RWPE2 (cell line): ENCODE data around the gene RAB9B.

Experiments used
- ATAC-seq: fragments of 200-7000 bp; cut with Tn5 transposase; 3 replicates; pipeline ENCODE4 v1.9.1; 2021; ENCODE audit warnings: low read depth
- DNase-seq: peaks from one replicate; pipeline ENCODE4 v3.0.0-alpha.2; 2020; ENCODE audit warnings: low spot score
- H3K27ac ChIP-seq: fragments of 450-650 bp; 2 replicates; pipeline ENCODE4 v1.5.1; 2017; ENCODE audit warnings: mild to moderate bottlenecking; ENCODE audit not compliant: poor library complexity, severe bottlenecking
- H3K27me3 ChIP-seq: fragments of 250-450 bp; sonication (Bioruptor Pico); 2 replicates; pipeline ENCODE4 v1.5.1; 2021; ENCODE audit warnings: mild to moderate bottlenecking, moderate library complexity; ENCODE audit not compliant: insufficient read depth, poor library complexity, severe bottlenecking
- H3K36me3 ChIP-seq: fragments of 250-450 bp; sonication (Bioruptor Pico); 2 replicates; pipeline ENCODE4 v1.5.1; 2020; ENCODE audit warnings: low read depth, mild to moderate bottlenecking, moderate library complexity
- H3K4me1 ChIP-seq: fragments of 250-450 bp; sonication (Bioruptor Pico); 2 replicates; pipeline ENCODE4 v1.5.1; 2021; ENCODE audit warnings: mild to moderate bottlenecking, moderate library complexity; ENCODE audit not compliant: insufficient read depth, poor library complexity, severe bottlenecking
- H3K4me3 ChIP-seq: fragments of 250-450 bp; sonication (Bioruptor Pico); 2 replicates; pipeline ENCODE4 v1.5.1; 2021; ENCODE audit warnings: mild to moderate bottlenecking, moderate library complexity; ENCODE audit not compliant: severe bottlenecking
- H3K9me3 ChIP-seq: fragments of 250-450 bp; sonication (Bioruptor Pico); 2 replicates; pipeline ENCODE4 v1.5.1; 2021; ENCODE audit warnings: mild to moderate bottlenecking, moderate library complexity; ENCODE audit not compliant: severe bottlenecking
- TF ChIP-seq, protein P1 (sequence below): fragments of 450-650 bp; IDR thresholded peaks from one replicate; pipeline ENCODE4 v1.5.1; 2017; ENCODE audit warnings: mild to moderate bottlenecking, moderate library complexity; ENCODE audit not compliant: poor library complexity, severe bottlenecking

RAB9B gene

GRCh38 chrX:103791826-103792485, 40.1 kb downstream of the RAB9B start:
- H3K27ac ChIP-seq = peak overlapping the region; percentile 38

DNA sequence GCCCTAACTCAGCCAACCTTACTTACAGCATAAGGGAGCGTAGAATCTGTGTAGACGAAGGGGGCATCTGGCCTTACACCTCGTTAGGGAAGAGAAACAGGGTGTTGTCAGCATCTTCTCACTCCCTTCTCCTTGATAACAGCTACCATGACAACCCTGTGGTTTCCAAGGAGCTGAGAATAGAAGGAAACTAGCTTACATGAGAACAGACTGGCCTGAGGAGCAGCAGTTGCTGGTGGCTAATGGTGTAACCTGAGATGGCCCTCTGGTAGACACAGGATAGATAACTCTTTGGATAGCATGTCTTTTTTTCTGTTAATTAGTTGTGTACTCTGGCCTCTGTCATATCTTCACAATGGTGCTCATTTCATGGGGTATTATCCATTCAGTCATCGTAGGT, 40.8 kb downstream of the RAB9B start:
- no peaks in the 10 kb centered on the region for H3K36me3 ChIP-seq
- no peak overlapping the region for H3K4me3 ChIP-seq
- no peak for ATAC-seq
- DNase-seq = no peak
- TF ChIP-seq, protein P1, sequence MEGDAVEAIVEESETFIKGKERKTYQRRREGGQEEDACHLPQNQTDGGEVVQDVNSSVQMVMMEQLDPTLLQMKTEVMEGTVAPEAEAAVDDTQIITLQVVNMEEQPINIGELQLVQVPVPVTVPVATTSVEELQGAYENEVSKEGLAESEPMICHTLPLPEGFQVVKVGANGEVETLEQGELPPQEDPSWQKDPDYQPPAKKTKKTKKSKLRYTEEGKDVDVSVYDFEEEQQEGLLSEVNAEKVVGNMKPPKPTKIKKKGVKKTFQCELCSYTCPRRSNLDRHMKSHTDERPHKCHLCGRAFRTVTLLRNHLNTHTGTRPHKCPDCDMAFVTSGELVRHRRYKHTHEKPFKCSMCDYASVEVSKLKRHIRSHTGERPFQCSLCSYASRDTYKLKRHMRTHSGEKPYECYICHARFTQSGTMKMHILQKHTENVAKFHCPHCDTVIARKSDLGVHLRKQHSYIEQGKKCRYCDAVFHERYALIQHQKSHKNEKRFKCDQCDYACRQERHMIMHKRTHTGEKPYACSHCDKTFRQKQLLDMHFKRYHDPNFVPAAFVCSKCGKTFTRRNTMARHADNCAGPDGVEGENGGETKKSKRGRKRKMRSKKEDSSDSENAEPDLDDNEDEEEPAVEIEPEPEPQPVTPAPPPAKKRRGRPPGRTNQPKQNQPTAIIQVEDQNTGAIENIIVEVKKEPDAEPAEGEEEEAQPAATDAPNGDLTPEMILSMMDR = no peak
- H3K9me3 ChIP-seq = no peaks in the 10 kb centered on the region
- no peaks in the 10 kb centered on the region for H3K27me3 ChIP-seq
- H3K4me1 ChIP-seq = peaks cover 11% of the 10 kb centered on the region
- H3K27ac ChIP-seq = no peak overlapping the region

More at GRCh38 chrX:103791826-103792485, 40.1 kb downstream of the RAB9B start:
- Histone ChIP-seq H3K36me3 (no peaks in the 10 kb centered on the region), H3K27me3 (no peaks in the 10 kb centered on the region), H3K4me3 (no peak overlapping the region), H3K9me3 (no peaks in the 10 kb centered on the region), H3K4me1 (peaks cover 11% of the 10 kb centered on the region)
- DNase-seq = no peak
- no peak for ATAC-seq
- TF ChIP-seq, protein P1 = no peak

DNA sequence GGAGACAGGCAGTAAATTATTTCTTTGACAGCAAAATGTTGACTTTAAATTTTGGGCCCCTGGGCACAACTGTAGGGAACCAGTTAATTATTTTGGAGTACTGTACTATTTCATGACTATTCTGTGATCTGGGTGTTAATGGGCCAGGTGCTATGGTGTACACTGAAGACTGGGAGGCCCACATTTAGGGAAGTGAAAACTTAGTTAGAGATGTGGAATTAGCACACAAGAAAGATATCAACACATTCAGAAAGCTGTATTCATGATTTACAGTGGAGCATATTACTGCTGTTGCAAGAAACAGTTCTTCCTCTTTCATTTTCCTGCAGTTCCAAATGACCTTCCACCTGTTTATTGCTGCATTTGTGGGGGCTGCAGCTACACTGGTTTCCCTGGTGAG, 43.1 kb downstream of the RAB9B start:
- H3K36me3 ChIP-seq = no peaks in the 10 kb centered on the region
- TF ChIP-seq, protein P1 = no peak
- no peak overlapping the region for H3K27ac ChIP-seq
- DNase-seq (no peak), ATAC-seq (no peak)
- no peaks in the 10 kb centered on the region for H3K27me3 ChIP-seq
- no peak overlapping the region for H3K4me3 ChIP-seq
- H3K4me1 ChIP-seq = peaks cover 11% of the 10 kb centered on the region
- no peaks in the 10 kb centered on the region for H3K9me3 ChIP-seq

GRCh38 chrX:103783971-103784370, 48.1 kb downstream of the RAB9B start:
- Histone ChIP-seq H3K4me3 (no peak overlapping the region), H3K27ac (no peak overlapping the region), H3K27me3 (no peaks in the 10 kb centered on the region), H3K4me1 (no peaks in the 10 kb centered on the region), H3K36me3 (no peaks in the 10 kb centered on the region), H3K9me3 (no peaks in the 10 kb centered on the region)
- TF ChIP-seq, protein P1 = no peak
- ATAC-seq (no peak), DNase-seq (no peak)

GRCh38 chrX:103783196-103783595, 48.9 kb downstream of the RAB9B start:
- H3K4me3 ChIP-seq = no peak overlapping the region
- no peak for DNase-seq
- H3K9me3 ChIP-seq = no peaks in the 10 kb centered on the region
- H3K27me3 ChIP-seq = no peaks in the 10 kb centered on the region
- H3K36me3 ChIP-seq = no peaks in the 10 kb centered on the region
- no peak for ATAC-seq
- TF ChIP-seq, protein P1 = no peak
- H3K27ac ChIP-seq = no peak overlapping the region
- no peaks in the 10 kb centered on the region for H3K4me1 ChIP-seq
